Neural progenitor cell (in vitro differentiated cells): Measurements from ENCODE around the gene UBE2Q1. TPM values are rescaled to one million over a fixed set of nuclear protein-coding genes. Genes with fewer than 3 reads are reported as not detected.

Experiments used
- DNase-seq: peaks from one replicate; pipeline ENCODE4 v3.0.0-alpha.2; 2016; ENCODE audit warnings: low spot score
- H2AFZ ChIP-seq: fragments of 200-600 bp; sonication (generic); replicated peaks from 2 replicates; pipeline ENCODE4 v1.6.1; 2016; ENCODE audit warnings: antibody characterized with exemption
- H3F3A ChIP-seq: fragments of 200-600 bp; sonication (generic); 2 replicates; pipeline ENCODE4 v1.6.1; 2016; ENCODE audit warnings: antibody characterized with exemption, low read depth
- H3K27ac ChIP-seq: fragments of 200-600 bp; sonication (generic); 2 replicates; pipeline ENCODE4 v1.5.1; 2016; ENCODE audit warnings: mild to moderate bottlenecking
- H3K27me3 ChIP-seq: fragments of 200-600 bp; sonication (generic); 2 replicates; pipeline ENCODE4 v1.6.1; 2016; ENCODE audit warnings: mild to moderate bottlenecking, moderate library complexity
- H3K36me3 ChIP-seq: fragments of 200-600 bp; sonication (generic); 2 replicates; pipeline ENCODE4 v1.5.1; 2016
- H3K4me1 ChIP-seq: fragments of 200-600 bp; sonication (generic); 2 replicates; pipeline ENCODE4 v1.6.1; 2016; ENCODE audit warnings: mixed run types
- H3K4me2 ChIP-seq: fragments of 200-600 bp; sonication (generic); 2 replicates; pipeline ENCODE4 v1.6.1; 2016
- H3K4me3 ChIP-seq: fragments of 200-600 bp; sonication (generic); 2 replicates; pipeline ENCODE4 v1.5.1; 2016
- H3K79me2 ChIP-seq: fragments of 200-600 bp; sonication (generic); 2 replicates; pipeline ENCODE4 v1.6.1; 2016; ENCODE audit warnings: low read depth
- H3K9ac ChIP-seq: fragments of 200-600 bp; sonication (generic); 2 replicates; pipeline ENCODE4 v1.6.1; 2016
- H3K9me3 ChIP-seq: fragments of 200-600 bp; sonication (generic); 2 replicates; pipeline ENCODE4 v1.5.1; 2016; ENCODE audit warnings: low read depth
- H4K20me1 ChIP-seq: fragments of 200-600 bp; sonication (generic); 2 replicates; pipeline ENCODE4 v1.6.1; 2016; ENCODE audit warnings: low read depth
- H3K27ac Mint-ChIP-seq: 3 replicates; pipeline ENCODE4 v1.8.0; 2021; ENCODE audit warnings: mixed read lengths
- H3K27me3 Mint-ChIP-seq: 2 replicates; pipeline ENCODE4 v1.8.0; 2022; ENCODE audit warnings: low read depth, mild to moderate bottlenecking, inconsistent platforms, moderate library complexity, mixed read lengths; ENCODE audit not compliant: insufficient read depth
- H3K36me3 Mint-ChIP-seq: 3 replicates; pipeline ENCODE4 v1.8.0; 2021; ENCODE audit warnings: mixed read lengths
- H3K4me1 Mint-ChIP-seq: 3 replicates; pipeline ENCODE4 v1.8.0; 2021; ENCODE audit warnings: mixed read lengths
- H3K4me3 Mint-ChIP-seq: 3 replicates; pipeline ENCODE4 v1.8.0; 2021; ENCODE audit warnings: mild to moderate bottlenecking, moderate library complexity, mixed read lengths
- H3K9me3 Mint-ChIP-seq: 3 replicates; pipeline ENCODE4 v1.8.0; 2020; ENCODE audit warnings: mixed read lengths
- CTCF ChIP-seq: fragments of 200-600 bp; sonication (generic); IDR thresholded peaks from 2 replicates; pipeline ENCODE4 v1.5.1; 2017; ENCODE audit warnings: antibody characterized with exemption, mild to moderate bottlenecking
- EZH2 ChIP-seq: fragments of 200-600 bp; sonication (generic); IDR thresholded peaks from 2 replicates; pipeline ENCODE4 v1.6.1; 2017; ENCODE audit warnings: antibody characterized with exemption, mild to moderate bottlenecking, moderate library complexity
- EZH2phosphoT487 ChIP-seq: fragments of 200-600 bp; sonication (generic); IDR thresholded peaks from 2 replicates; pipeline ENCODE4 v1.6.1; 2017; ENCODE audit warnings: antibody characterized with exemption
- total RNA-seq: library from RNA; depleted of rRNA; stranded (reverse); fragments of >200 nt; gene quantifications from 2 replicates; pipeline ENCODE4 v1.2.3, GENCODE V29; 2015; ENCODE audit warnings: low replicate concordance

UBE2Q1 gene
- total RNA-seq = 36.0 and 96.2 TPM in 2 replicates

GRCh38 chr1:154557939-154558719 lies at the start of gene UBE2Q1:
Gene UBE2Q1, minus strand, starts transcription at chr1:154558662. Its CDS starts 109 bp downstream, at chr1:154558553.
- H3K27ac Mint-ChIP-seq = peak within 1 kb of the TSS; percentile 95
- no peak for DNase-seq
- Histone ChIP-seq H3K27ac (peak within 1 kb of the TSS; percentile 48), H3K4me3 (peak within 1 kb of the TSS; percentile 100), H2AFZ (peak within 1 kb of the TSS; percentile 62), H3K4me2 (peak within 1 kb of the TSS; percentile 100), H4K20me1 (peaks cover 32% of the 10 kb centered on the region), H3K27me3 (no peaks in the 10 kb centered on the region), H3K79me2 (peaks cover 33% of the 10 kb centered on the region), H3F3A (peaks cover 12% of the 10 kb centered on the region), H3K9ac (peak within 1 kb of the TSS; percentile 86), H3K36me3 (peaks cover 16% of the 10 kb centered on the region), H3K9me3 (no peaks in the 10 kb centered on the region), H3K4me1 (peaks cover 14% of the 10 kb centered on the region)
- TF ChIP-seq CTCF = no peak
- no peak for TF ChIP-seq EZH2
- no peak for TF ChIP-seq EZH2phosphoT487
- H3K4me1 Mint-ChIP-seq = peaks cover 42% of the 10 kb centered on the region
- H3K9me3 Mint-ChIP-seq = no peaks in the 10 kb centered on the region
- peak within 1 kb of the TSS; percentile 94 for H3K4me3 Mint-ChIP-seq
- H3K27me3 Mint-ChIP-seq = peaks cover 4% of the 10 kb centered on the region
- peaks cover 20% of the 10 kb centered on the region for H3K36me3 Mint-ChIP-seq

GRCh38 chr1:154607609-154608396 lies 49.3 kb upstream of the UBE2Q1 start, which contains the start of gene ADAR:
Gene ADAR, minus strand, starts transcription at chr1:154608186. Its CDS starts 180 bp downstream, at chr1:154608006.
- no peaks in the 10 kb centered on the region for H3K36me3 ChIP-seq
- Mint-ChIP-seq H3K4me3 (peak within 1 kb of the TSS; percentile 96), H3K4me1 (peaks cover 44% of the 10 kb centered on the region), H3K27me3 (no peaks in the 10 kb centered on the region), H3K27ac (peak within 1 kb of the TSS; percentile 97), H3K36me3 (peaks cover 11% of the 10 kb centered on the region), H3K9me3 (no peaks in the 10 kb centered on the region)
- H3K27ac ChIP-seq = peak within 1 kb of the TSS; percentile 91
- DNase-seq = peak; percentile 85
- H2AFZ ChIP-seq = peak within 1 kb of the TSS; percentile 0
- H4K20me1 ChIP-seq = peaks cover 78% of the 10 kb centered on the region
- peak within 1 kb of the TSS; percentile 87 for H3K4me3 ChIP-seq
- no peaks in the 10 kb centered on the region for H3K9me3 ChIP-seq
- H3K27me3 ChIP-seq = no peaks in the 10 kb centered on the region
- H3K9ac ChIP-seq = peak within 1 kb of the TSS; percentile 81
- H3K4me2 ChIP-seq = peak within 1 kb of the TSS; percentile 95
- H3K4me1 ChIP-seq = peaks cover 43% of the 10 kb centered on the region
- TF ChIP-seq CTCF = peak; percentile 5
- no peak for TF ChIP-seq EZH2phosphoT487
- peaks cover 55% of the 10 kb centered on the region for H3F3A ChIP-seq
- H3K79me2 ChIP-seq = peaks cover 73% of the 10 kb centered on the region

- peak overlapping the region; percentile 91 for H3K27ac ChIP-seq
- no peaks in the 10 kb centered on the region for H3K36me3 ChIP-seq
- H3K27ac Mint-ChIP-seq = peak overlapping the region; percentile 97
- peak overlapping the region; percentile 96 for H3K4me3 Mint-ChIP-seq
- peak overlapping the region; percentile 87 for H3K4me3 ChIP-seq
- H3K27me3 ChIP-seq = no peaks in the 10 kb centered on the region
- peak overlapping the region; percentile 95 for H3K4me2 ChIP-seq
- peaks cover 84% of the 10 kb centered on the region for H4K20me1 ChIP-seq
- no peaks in the 10 kb centered on the region for H3K9me3 ChIP-seq
- H3K79me2 ChIP-seq = peaks cover 80% of the 10 kb centered on the region
- H3K9me3 Mint-ChIP-seq = no peaks in the 10 kb centered on the region
- H3K9ac ChIP-seq = peak overlapping the region; percentile 31
- no peak for TF ChIP-seq CTCF
- TF ChIP-seq EZH2phosphoT487 = no peak
- no peak for TF ChIP-seq EZH2
- no peaks in the 10 kb centered on the region for H3K27me3 Mint-ChIP-seq
- H3K4me1 ChIP-seq = peaks cover 43% of the 10 kb centered on the region
- H3K4me1 Mint-ChIP-seq = peaks cover 44% of the 10 kb centered on the region
- DNase-seq = no peak
- peak overlapping the region; percentile 0 for H2AFZ ChIP-seq
- H3K36me3 Mint-ChIP-seq = peaks cover 14% of the 10 kb centered on the region
- peaks cover 55% of the 10 kb centered on the region for H3F3A ChIP-seq
Observed at GRCh38 chr1:154607106-154607608, 48.7 kb upstream of the UBE2Q1 start.
